Hypothalamus (tissue), 51 donors: Measurements from ENCODE around the gene GPRC5B.

Experiments
- DNase-seq, 51 donors: peaks; one replicate each; lab custom pipeline; 2025; lab: John Stamatoyannopoulos, UW

Gene GPRC5B

GRCh38 chr16:19874851-19875546 lies 9.6 kb downstream of the GPRC5B start:
- no peak for DNase-seq

DNA sequence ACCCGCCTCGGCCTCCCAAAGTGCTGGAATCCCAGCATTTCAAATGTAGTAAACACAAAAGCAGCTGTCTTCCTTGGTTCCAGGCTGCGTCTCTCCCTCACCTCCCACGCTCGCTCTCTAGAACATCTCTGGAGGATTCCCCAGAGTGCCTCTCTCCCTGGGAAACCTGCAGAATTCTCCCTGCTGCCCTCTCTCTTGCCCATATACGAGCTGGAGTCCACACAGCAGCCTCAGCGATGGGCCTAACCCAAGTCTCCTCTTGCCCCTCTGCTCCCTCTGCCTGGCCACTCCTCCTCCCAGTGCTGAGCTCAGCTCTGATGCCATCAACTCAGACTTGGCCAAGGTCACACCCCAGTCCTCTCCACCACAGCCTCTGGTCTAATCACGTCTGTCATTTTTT lies 10.6 kb downstream of the GPRC5B start:
- peak in 1 of 51 donors; percentile 53 for DNase-seq

DNA sequence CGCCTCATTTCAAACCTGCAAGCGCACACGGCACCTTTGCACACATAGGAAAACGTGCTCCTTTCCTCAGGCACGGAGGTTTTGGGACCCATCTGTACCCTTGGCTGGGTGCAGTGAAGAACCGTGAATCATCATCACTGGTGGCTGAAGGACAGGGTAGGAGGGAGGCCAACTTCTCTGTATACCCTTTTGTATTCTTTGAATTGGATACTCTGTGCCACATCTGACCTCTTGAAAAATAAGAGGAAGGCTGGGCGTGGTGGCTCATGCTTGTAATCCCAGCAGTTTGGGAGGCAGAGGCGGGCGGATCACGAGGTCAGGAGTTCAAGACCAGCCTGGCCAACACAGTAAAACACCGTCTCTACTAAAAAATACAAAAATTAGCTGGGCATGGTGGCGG lies 11.7 kb downstream of the GPRC5B start:
- peak in 20 of 51 donors; percentile 20 to 73 (median 41) for DNase-seq

DNA sequence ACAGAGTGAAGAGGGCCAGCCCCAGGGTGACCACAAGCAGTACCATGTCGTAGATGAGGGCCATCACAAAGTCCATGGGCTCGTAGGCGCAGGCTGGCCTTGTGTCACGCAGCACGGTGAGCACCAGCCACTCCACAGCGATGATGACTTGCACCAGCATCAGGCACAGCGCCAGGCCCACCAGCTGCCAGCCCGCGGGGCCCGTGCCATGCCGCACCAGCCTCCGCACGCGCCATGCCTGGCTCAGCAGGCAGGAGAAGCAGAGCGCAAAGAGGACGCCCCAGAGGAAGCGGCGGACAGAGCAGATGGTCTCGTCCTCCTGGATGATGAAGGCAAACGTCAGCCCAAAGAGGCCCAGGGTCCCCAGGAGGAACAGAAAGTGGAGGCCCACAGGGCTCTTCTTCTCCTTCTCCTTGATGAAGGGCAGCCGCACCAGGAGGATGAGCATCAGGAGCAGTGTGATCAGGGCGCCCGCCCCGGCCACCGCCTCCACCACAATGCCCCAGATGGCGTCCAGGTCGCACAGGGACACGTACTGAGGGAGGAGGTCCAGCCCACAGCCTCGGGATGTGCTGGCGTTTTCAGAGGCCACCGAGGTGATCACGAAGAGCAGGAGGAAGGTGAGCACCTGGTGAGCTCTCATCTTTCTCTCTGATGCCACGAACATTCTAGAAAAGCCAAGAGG lies 12.3 kb downstream of the GPRC5B start:
- DNase-seq = peak in 48 of 51 donors; percentile 20 to 90 (median 73)

GRCh38 chr16:19871721-19872120 lies 12.9 kb downstream of the GPRC5B start:
- no peak for DNase-seq

GRCh38 chr16:19868421-19868820 lies 16.2 kb downstream of the GPRC5B start:
- DNase-seq = no peak

DNA sequence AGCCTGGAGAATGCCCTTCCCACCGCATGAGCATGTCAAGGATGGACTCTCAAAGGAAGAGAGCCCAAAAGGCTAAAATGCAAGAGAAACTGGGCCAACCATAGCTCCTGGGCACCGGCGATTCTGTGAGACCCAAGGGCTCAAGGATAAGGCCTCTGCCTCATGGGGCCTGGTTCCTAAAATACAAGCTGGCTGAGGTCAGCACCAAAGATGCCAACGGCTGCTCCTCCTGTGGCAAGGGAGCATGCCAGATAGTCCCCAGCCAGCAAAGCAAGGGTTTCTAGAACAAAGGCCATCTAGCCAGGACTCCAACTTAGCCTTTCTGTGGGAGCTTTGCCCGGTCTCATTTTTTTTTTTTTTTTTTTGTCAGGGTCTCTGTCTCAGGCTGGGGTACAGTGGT lies 20.1 kb downstream of the GPRC5B start:
- peak in 2 of 51 donors; percentile 8 to 28 for DNase-seq

- DNase-seq = no peak
Observed at GRCh38 chr16:19863990-19864389, 20.7 kb downstream of the GPRC5B start.

DNA sequence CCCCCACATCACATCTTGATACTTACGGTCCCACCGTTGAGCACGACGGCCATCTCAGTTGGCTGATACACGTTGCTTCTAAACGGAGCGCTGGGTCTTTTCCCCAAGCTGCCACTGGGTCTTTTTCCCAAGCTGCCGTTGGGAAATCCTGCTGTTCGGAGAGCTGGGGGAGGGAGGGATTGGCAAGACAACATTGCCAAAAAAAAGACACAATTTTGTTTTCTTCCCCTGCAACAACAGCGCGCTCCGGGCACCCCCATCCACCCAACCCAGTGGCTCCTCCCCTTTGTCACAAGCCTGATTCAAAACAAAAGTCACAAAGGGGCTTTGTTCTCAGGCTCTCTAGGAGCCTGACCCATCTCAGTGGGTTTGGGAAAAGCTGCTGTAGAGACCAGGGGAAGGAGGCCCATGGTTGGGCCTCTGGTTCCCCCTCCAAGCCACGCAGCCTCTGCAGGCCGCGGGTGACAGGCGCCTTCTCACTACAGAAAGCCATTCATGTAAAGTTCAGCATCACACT lies 22.8 kb downstream of the GPRC5B start:
- peak in 48 of 51 donors; percentile 34 to 94 (median 78) for DNase-seq

DNA sequence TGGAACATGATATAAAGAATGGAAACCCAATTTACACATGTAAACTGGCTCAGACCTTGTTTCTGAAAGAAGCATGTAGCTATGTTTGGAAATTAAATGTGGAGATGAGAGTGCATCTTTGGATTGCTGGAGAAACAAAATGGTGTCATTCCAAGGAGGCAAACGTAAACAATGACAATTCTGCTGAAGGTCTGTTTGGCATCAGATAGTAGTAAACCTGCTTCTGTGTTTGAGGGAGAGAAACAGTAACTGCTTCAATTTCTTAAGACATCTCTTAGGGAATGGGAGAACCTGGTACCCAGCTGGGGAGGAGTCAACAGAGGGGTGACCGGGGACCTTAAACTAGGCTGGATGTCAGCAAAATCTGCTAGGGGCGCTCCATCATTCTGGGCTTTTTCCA lies 23.5 kb downstream of the GPRC5B start:
- DNase-seq = no peak

- peak in 3 of 51 donors; percentile 19 to 76 (median 21) for DNase-seq
Observed at GRCh38 chr16:19860166-19861041, 24.2 kb downstream of the GPRC5B start.

DNA sequence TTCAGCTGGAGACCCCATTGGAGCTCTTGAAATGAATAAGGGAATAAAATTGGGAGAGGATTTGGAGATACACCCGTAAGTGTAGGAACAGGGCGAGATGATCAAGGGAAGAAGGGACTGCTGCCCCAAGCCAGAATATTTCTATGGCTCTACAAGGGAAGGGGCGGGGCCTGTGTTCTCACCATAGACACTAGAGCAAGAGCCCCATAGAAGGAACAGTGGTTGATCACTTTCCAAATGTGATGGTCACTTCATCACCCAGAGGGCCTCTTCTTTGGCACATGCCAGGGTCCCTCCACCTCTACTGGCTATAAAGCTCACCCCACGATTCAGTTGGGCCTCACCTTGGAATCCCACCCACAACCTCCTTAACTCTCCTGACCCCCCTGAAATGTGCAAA lies 25.0 kb downstream of the GPRC5B start:
- peak in 3 of 51 donors; percentile 31 to 44 (median 35) for DNase-seq

DNA sequence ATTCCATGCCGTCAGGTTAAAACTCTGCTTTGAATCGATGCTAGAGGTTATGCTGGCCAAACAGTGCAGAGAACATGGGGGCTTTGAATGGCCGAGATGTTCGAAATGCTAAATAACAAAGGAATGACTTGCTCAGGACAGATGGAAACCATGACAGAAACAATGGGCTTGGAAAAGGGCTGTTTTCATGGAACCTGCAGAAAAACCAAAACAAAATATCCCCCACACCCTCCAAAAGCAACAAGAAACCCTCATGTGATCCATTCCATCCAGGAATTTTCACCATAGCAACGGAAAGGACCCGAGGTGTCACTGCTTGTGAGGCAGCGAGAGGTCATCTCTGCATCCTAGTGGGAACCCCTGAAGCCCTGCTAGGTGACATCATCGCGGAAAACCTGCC lies 25.5 kb downstream of the GPRC5B start:
- no peak for DNase-seq

- peak in 7 of 51 donors; percentile 10 to 36 (median 27) for DNase-seq
Observed at GRCh38 chr16:19858340-19859018, 26.2 kb downstream of the GPRC5B start.

DNA sequence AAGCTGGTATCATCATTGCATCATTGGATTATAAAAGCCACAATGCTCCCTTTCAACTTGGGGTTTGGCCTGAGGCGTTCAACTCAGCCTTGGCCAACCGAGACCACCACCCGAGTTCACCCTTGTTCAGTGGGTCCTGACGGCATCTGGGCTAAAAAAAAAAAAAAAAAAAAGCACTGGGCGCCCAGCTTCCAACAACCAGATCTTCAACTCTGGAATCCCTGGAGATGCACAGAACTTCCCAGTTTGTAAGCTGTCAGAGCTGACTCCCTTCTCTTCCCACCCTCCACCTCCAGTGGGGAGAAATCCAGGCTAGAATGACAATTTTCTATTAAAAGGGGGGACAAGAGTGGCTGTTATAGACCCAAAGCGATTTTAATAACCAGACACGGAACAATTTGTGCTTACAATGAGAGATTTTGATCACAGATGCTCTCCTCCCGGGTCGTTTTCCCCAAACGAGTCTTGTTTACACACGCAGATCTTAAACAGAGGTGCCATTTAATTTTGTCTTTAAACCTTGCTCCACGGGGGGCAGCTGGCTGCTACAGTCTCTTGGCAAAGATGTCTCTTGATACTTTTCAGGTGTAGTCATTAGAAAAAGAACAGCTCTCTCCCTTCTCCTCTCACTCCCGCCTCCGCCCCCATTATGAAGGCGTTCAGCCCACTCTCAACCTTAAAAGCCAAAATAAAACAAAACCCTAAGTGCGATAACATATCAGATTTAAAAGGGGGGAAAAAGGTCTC lies 26.9 kb downstream of the GPRC5B start:
- peak in 1 of 51 donors; percentile 53 for DNase-seq

GRCh38 chr16:19856120-19856519 lies 28.5 kb downstream of the GPRC5B start:
- DNase-seq = peak in 4 of 51 donors; percentile 10 to 29 (median 22)

GRCh38 chr16:19854543-19854876 lies 30.1 kb downstream of the GPRC5B start:
- no peak for DNase-seq

GRCh38 chr16:19853742-19854542 lies 30.7 kb downstream of the GPRC5B start:
- peak in 12 of 51 donors; percentile 18 to 75 (median 36) for DNase-seq
